GM18526 (cell line): ENCODE measurements around the gene TECR.

ENCODE experiments used
- POLR2A ChIP-seq: IDR thresholded peaks from 3 replicates; pipeline ENCODE4 v1.6.1; 2011; ENCODE audit not compliant: insufficient read length; ENCODE audit errors: extremely low read depth

TECR gene

GRCh38 chr19:14545716-14546082, 16.3 kb downstream of the TECR start:
- TF ChIP-seq POLR2A, result no peak

- no peak for TF ChIP-seq POLR2A
These were observed 20.9 kb downstream of the TECR start for GRCh38 chr19:14550201-14550754.

- no peak for TF ChIP-seq POLR2A
These were observed 23.9 kb downstream of the TECR start for GRCh38 chr19:14553042-14553938.

GRCh38 chr19:14553939-14554243, 24.5 kb downstream of the TECR start:
- TF ChIP-seq POLR2A, result no peak

- no peak for TF ChIP-seq POLR2A
These were observed 25.0 kb downstream of the TECR start for GRCh38 chr19:14554382-14554812.

- no peak for TF ChIP-seq POLR2A
These were observed 26.7 kb downstream of the TECR start for GRCh38 chr19:14555918-14556661.

- TF ChIP-seq POLR2A, result no peak
These were observed 27.3 kb downstream of the TECR start for GRCh38 chr19:14556662-14557188.

GRCh38 chr19:14558370-14559066, 29.1 kb downstream of the TECR start:
- no peak for TF ChIP-seq POLR2A

GRCh38 chr19:14559916-14560775, 30.8 kb downstream of the TECR start:
- TF ChIP-seq POLR2A, result no peak

GRCh38 chr19:14560776-14561108, 31.3 kb downstream of the TECR start:
- TF ChIP-seq POLR2A, result no peak

- no peak for TF ChIP-seq POLR2A
These were observed 31.9 kb downstream of the TECR start for GRCh38 chr19:14561249-14561648.

GRCh38 chr19:14561847-14562351, 32.5 kb downstream of the TECR start:
- no peak for TF ChIP-seq POLR2A

- TF ChIP-seq POLR2A, result no peak
These were observed 33.5 kb downstream of the TECR start for GRCh38 chr19:14562660-14563589.
